Endothelial cell of umbilical vein (primary cell): Measurements from ENCODE around the gene ZNF821. TPM values are rescaled to one million over a fixed set of nuclear protein-coding genes. Genes with fewer than 3 reads are reported as not detected.
"Not testable (repeated sequence)": the region's sequence is repeated elsewhere in the genome, so short reads cannot be mapped to it uniquely, and the experiment has no call there.

Source experiments
- BruUV-seq: library from RNA; stranded (reverse); fragments of 400-500 nt; replicated peaks from 2 replicates; lab custom pipeline; 2021; lab: Mats Ljungman, UMichigan
- CTCF ChIA-PET: fragments of 300-600, 350-600 bp; sonication (Branson Sonifier 250); formaldehyde crosslinking; loops from one replicate; lab custom pipeline; 2021; ENCODE audit warnings: antibody characterized with exemption, inconsistent platforms; lab: Charles Lee
- POLR2A ChIA-PET: fragments of 300-600, 350-600 bp; sonication (Branson Sonifier 250); formaldehyde crosslinking; loops from one replicate; lab custom pipeline; 2021; ENCODE audit warnings: antibody characterized with exemption, inconsistent platforms; lab: Charles Lee
- DNase-seq: peaks from one replicate; pipeline ENCODE4 v3.0.0-alpha.2; 2011; ENCODE audit warnings: low read depth, low spot score
- FAIRE-seq: peaks from 2 replicates; lab custom pipeline; 2011; peaks lifted over from hg19 to GRCh38; lab: Jason Lieb, UNC
- H2AFZ ChIP-seq: 2 replicates; pipeline ENCODE4 v1.6.0; 2012; ENCODE audit warnings: low read depth, low read length, control low read depth, inconsistent platforms
- H3K27ac ChIP-seq: 2 replicates; pipeline ENCODE4 v1.5.1; 2011; ENCODE audit warnings: low read depth, mild to moderate bottlenecking, control low read depth, low read length, moderate library complexity; ENCODE audit not compliant: insufficient read depth
- H3K27me3 ChIP-seq, 2 experiments: 2 replicates each; pipeline versions ENCODE4 v1.6.0 to v1.6.1; 2011; ENCODE audit warnings: low read length in 2 of 2, mixed read lengths in 1 of 2; ENCODE audit not compliant: control insufficient read depth in 2 of 2, insufficient read depth in 2 of 2
- H3K36me3 ChIP-seq, 2 experiments: 2 replicates in 1 of 2; 3 replicates in 1 of 2; pipeline ENCODE4 v1.5.1; 2011; ENCODE audit warnings: low read length in 2 of 2, mild to moderate bottlenecking in 1 of 2, moderate library complexity in 1 of 2; ENCODE audit not compliant: control insufficient read depth in 2 of 2, insufficient read depth in 2 of 2; ENCODE audit errors: extremely low read depth in 1 of 2
- H3K4me1 ChIP-seq: 3 replicates; pipeline ENCODE4 v1.5.1; 2011; ENCODE audit warnings: mild to moderate bottlenecking, low read length; ENCODE audit not compliant: control insufficient read depth, insufficient read depth; ENCODE audit errors: extremely low read depth
- H3K4me2 ChIP-seq: 2 replicates; pipeline ENCODE4 v1.6.1; 2011; ENCODE audit warnings: low read length, control low read depth, mixed read lengths; ENCODE audit not compliant: insufficient read depth
- H3K4me3 ChIP-seq, 3 experiments: fragments of 200-600 bp in 1 of 3; sonication (generic), shearing (Covaris generic) in 1 of 3; replicated peaks in 1 of 3; 2 replicates each; pipeline ENCODE4 v1.5.1; 2011 to 2016; ENCODE audit warnings: control low read depth in 3 of 3, low read length in 3 of 3, mild to moderate bottlenecking in 2 of 3, inconsistent platforms in 1 of 3, low read depth in 1 of 3, moderate library complexity in 1 of 3; ENCODE audit not compliant: insufficient read depth in 1 of 3
- H3K79me2 ChIP-seq: 2 replicates; pipeline ENCODE4 v1.6.0; 2012; ENCODE audit warnings: low read length, inconsistent platforms; ENCODE audit not compliant: control insufficient read depth, insufficient read depth
- H3K9ac ChIP-seq: replicated peaks from 2 replicates; pipeline ENCODE3; 2011; ENCODE audit warnings: low read length, control low read depth; ENCODE audit not compliant: insufficient read depth; ENCODE audit errors: extremely low read depth
- H3K9me1 ChIP-seq: replicated peaks from 3 replicates; pipeline ENCODE4 v1.6.0; 2011; ENCODE audit warnings: mild to moderate bottlenecking, low read length; ENCODE audit not compliant: control insufficient read depth, insufficient read depth; ENCODE audit errors: extremely low read depth
- H3K9me3 ChIP-seq: replicated peaks from 2 replicates; pipeline ENCODE4 v1.5.1; 2012; ENCODE audit warnings: low read length, inconsistent platforms; ENCODE audit not compliant: control insufficient read depth, insufficient read depth
- H4K20me1 ChIP-seq: replicated peaks from 2 replicates; pipeline ENCODE3; 2011; ENCODE audit warnings: mild to moderate bottlenecking, low read length; ENCODE audit not compliant: control insufficient read depth, insufficient read depth; ENCODE audit errors: extremely low read depth
- EZH2 ChIP-seq: IDR thresholded peaks from 2 replicates; pipeline ENCODE4 v1.6.1; 2012; ENCODE audit warnings: borderline replicate concordance, low read depth, mild to moderate bottlenecking, moderate library complexity, low read length, inconsistent platforms; ENCODE audit not compliant: severe bottlenecking
- FOS ChIP-seq: IDR thresholded peaks from 2 replicates; pipeline ENCODE4 v1.6.1; 2011; ENCODE audit warnings: mild to moderate bottlenecking, low read length, moderate library complexity, borderline replicate concordance; ENCODE audit not compliant: insufficient read depth
- GATA2 ChIP-seq: IDR thresholded peaks from 2 replicates; pipeline ENCODE4 v1.7.0; 2011; ENCODE audit warnings: low read depth, mild to moderate bottlenecking, moderate library complexity, mixed read lengths, low read length; ENCODE audit not compliant: insufficient read length, insufficient read depth
- JUN ChIP-seq: IDR thresholded peaks from 2 replicates; pipeline ENCODE4 v1.6.1; 2011; ENCODE audit warnings: borderline replicate concordance, low read depth; ENCODE audit not compliant: insufficient read length, insufficient read depth
- MYC ChIP-seq: IDR thresholded peaks from one replicate; pipeline ENCODE4 v1.6.1; 2011; ENCODE audit warnings: mild to moderate bottlenecking, low read depth, low read length
- POLR2A ChIP-seq: IDR thresholded peaks from 2 replicates; pipeline ENCODE4 v1.6.1; 2012; ENCODE audit warnings: low read depth, mild to moderate bottlenecking, control low read depth, low read length
- POLR2AphosphoS5 ChIP-seq: IDR thresholded peaks from 2 replicates; pipeline ENCODE4 v1.6.1; 2012; ENCODE audit warnings: low read depth, mild to moderate bottlenecking, control low read depth, low read length, moderate library complexity; ENCODE audit not compliant: insufficient read depth
- dilution Hi-C: fragments of 300-500 bp; cut with MboI; formaldehyde crosslinking; loops from one replicate; pipeline ENCODE4 v1.15.0; 2019; ENCODE audit warnings: low sequenced_read_pairs; ENCODE audit not compliant: extremely low pct_ligation_motif_present
- intact Hi-C: fragments of 100-400 bp; cut with micrococcal nuclease; formaldehyde crosslinking; loops from one replicate; pipeline ENCODE4 v1.10.0; 2022
- polyA plus RNA-seq, 4 experiments: library from polyadenylated mRNA; depleted of rRNA in 3 of 4; stranded (reverse) in 3 of 4; unstranded in 1 of 4; fragments of >200 nt; gene quantifications; 2 replicates each; pipeline versions ENCODE4 v1.2.1 to v1.2.3, GENCODE V29; 2011 to 2012; ENCODE audit warnings: missing spikeins in 1 of 4
- total RNA-seq: library from RNA; stranded (reverse); gene quantifications from 2 replicates; pipeline ENCODE4 v1.2.3, GENCODE V29; 2021
- TF ChIP-seq, protein P1 (sequence below): IDR thresholded peaks from 2 replicates; pipeline ENCODE4 v1.6.1; 2011; ENCODE audit not compliant: insufficient read depth, insufficient read length
- TF ChIP-seq, protein P2 (sequence below), 2 donors: IDR thresholded peaks; 1 replicate in 1 of 2; 2 replicates in 1 of 2; pipeline ENCODE4 v1.5.1; 2011; ENCODE audit warnings: low read length in 2 of 2, mild to moderate bottlenecking in 2 of 2, moderate library complexity in 2 of 2, control low read depth in 1 of 2, inconsistent platforms in 1 of 2, low read depth in 1 of 2; ENCODE audit not compliant: insufficient read depth in 1 of 2; ENCODE audit errors: extremely low read depth in 1 of 2

The ZNF821 gene
- total and polyA plus RNA-seq, 2 donors (not counting 3 experiments of a cell fraction or from before 2014, with no cell fraction given): 7.3 to 8.1 TPM

DNA sequence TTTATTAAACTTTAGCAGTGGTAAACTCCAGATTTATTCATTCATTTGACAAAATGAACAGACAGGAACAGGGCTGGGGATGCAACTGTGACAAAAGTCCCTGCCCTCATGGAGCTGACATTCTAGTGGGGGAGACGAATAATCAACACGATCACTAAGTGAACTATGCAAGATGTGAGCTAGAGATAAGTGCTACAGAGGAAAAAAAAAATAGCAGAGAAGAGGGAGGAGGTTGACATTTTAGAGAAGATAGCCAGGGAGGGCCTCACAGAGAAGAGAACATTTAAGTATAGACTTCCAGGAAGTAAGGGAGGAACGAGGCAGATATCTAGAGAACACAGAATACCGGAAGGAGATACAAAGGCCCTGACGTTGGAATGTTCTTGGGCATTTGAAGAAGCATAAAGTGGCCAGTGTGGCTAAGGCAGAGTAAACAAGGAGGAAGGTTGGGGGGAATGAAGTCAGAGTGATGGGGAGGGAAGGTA lies 57.4 kb downstream of the ZNF821 start:
- Histone ChIP-seq H2AFZ (no peak overlapping the region), H4K20me1 (no peaks in the 10 kb centered on the region), H3K9ac (no peak overlapping the region), H3K4me1 (no peaks in the 10 kb centered on the region), H3K27ac (no peak overlapping the region), H3K4me3 (no peak overlapping the region), H3K4me2 (no peak overlapping the region), H3K36me3 (no peaks in the 10 kb centered on the region), H3K79me2 (no peaks in the 10 kb centered on the region), H3K9me3 (no peaks in the 10 kb centered on the region), H3K9me1 (no peaks in the 10 kb centered on the region), H3K27me3 (no peaks in the 10 kb centered on the region)
- dilution Hi-C loops: no loop called here
- intact Hi-C loops: no loop called here
- TF ChIP-seq POLR2A (no peak), GATA2 (no peak), JUN (no peak), MYC (no peak), FOS (no peak), POLR2AphosphoS5 (no peak), EZH2 (no peak)
- TF ChIP-seq, protein P1, sequence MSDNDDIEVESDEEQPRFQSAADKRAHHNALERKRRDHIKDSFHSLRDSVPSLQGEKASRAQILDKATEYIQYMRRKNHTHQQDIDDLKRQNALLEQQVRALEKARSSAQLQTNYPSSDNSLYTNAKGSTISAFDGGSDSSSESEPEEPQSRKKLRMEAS: no peak
- TF ChIP-seq, protein P2, sequence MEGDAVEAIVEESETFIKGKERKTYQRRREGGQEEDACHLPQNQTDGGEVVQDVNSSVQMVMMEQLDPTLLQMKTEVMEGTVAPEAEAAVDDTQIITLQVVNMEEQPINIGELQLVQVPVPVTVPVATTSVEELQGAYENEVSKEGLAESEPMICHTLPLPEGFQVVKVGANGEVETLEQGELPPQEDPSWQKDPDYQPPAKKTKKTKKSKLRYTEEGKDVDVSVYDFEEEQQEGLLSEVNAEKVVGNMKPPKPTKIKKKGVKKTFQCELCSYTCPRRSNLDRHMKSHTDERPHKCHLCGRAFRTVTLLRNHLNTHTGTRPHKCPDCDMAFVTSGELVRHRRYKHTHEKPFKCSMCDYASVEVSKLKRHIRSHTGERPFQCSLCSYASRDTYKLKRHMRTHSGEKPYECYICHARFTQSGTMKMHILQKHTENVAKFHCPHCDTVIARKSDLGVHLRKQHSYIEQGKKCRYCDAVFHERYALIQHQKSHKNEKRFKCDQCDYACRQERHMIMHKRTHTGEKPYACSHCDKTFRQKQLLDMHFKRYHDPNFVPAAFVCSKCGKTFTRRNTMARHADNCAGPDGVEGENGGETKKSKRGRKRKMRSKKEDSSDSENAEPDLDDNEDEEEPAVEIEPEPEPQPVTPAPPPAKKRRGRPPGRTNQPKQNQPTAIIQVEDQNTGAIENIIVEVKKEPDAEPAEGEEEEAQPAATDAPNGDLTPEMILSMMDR (IDR thresholded peaks at IDR 0.05; ENCODE audit: extremely low read depth in 1 of 2, insufficient read depth in 1 of 2, low read depth in 1 of 2, low read length in 2 of 2): no peak
- BruUV-seq: no TSS peak
- POLR2A ChIA-PET: interaction anchor here (0.6 kb wide), 1 partner anchor 14 kb away, joined by 3 read pairs; no protein-coding TSS in a partner anchor
- DNase-seq (no peak), FAIRE-seq (no peak)
- CTCF ChIA-PET: no interaction called here

DNA sequence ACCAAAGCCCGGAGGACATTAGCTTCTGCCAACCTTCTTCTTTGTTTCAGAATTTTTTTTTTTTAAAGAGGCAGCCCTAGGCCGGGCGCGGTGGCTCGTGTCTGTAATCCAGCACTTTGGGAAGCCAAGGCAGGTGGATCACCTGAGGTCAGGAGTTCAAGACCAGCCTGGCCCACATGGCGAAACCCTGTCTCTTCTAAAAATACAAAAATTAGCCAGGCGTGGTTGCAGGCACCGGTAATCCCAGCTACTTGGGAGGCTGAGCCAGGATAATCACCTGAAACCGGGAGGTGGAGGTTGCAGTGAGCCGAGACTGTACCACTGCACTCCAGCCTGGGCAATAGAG lies 66.9 kb downstream of the ZNF821 start:
- dilution Hi-C loops, H3K9ac ChIP-seq, H3K4me3 ChIP-seq: not testable (repeated sequence)

More for the DNA sequence above, 66.9 kb downstream of the ZNF821 start:
- FAIRE-seq, BruUV-seq, H3K4me1 ChIP-seq, intact Hi-C loops, POLR2A ChIA-PET, H3K79me2 ChIP-seq, H3K27me3 ChIP-seq, DNase-seq, H2AFZ ChIP-seq, H3K36me3 ChIP-seq, H3K9me1 ChIP-seq, H3K9me3 ChIP-seq, H4K20me1 ChIP-seq: not testable (repeated sequence)
- Histone ChIP-seq H3K27ac (peak overlapping the region; percentile 52), H3K4me2 (peak overlapping the region; percentile 49)
- CTCF ChIA-PET: interaction anchor here (1.5 kb wide), 1 partner anchor 66 kb away, joined by 3 read pairs; no protein-coding TSS in a partner anchor
